ENCODE results near the gene PYGO1.
"Not testable (repeated sequence)": the region's sequence is repeated elsewhere in the genome, so short reads cannot be mapped to it uniquely, and the experiment has no call there.

Gene PYGO1

GRCh38 chr15:55499151-55499550 lies 89.0 kb downstream of the PYGO1 start:
- no peaks in the 10 kb centered on the region for H3K36me3 ChIP-seq (replicated peaks)
- DNase-seq, result no peak
- H3K27me3 ChIP-seq (replicated peaks), result no peaks in the 10 kb centered on the region
- in situ Hi-C loops (cut with HindIII; ENCODE audit: low pct_ligation_motif_present, low sequenced_read_pairs), result no loop called here
- no peak overlapping the region for H3K27ac ChIP-seq
- no peak overlapping the region for H3K4me3 ChIP-seq (ENCODE audit: low read depth, low read length)
- TF ChIP-seq CTCF (IDR thresholded peaks at IDR 0.05; ENCODE audit: low read depth, low read length, missing control alignments), result no peak

- peak overlapping the region; percentile 1 for H3K27ac ChIP-seq
- peak overlapping the region; percentile 90 for H3K4me3 ChIP-seq (ENCODE audit: low read depth, low read length)
- peak; percentile 86 for DNase-seq
- H3K27me3 ChIP-seq (replicated peaks); in situ Hi-C loops (cut with HindIII; ENCODE audit: low pct_ligation_motif_present, low sequenced_read_pairs); H3K36me3 ChIP-seq (replicated peaks): not testable (repeated sequence)
Observed at GRCh38 chr15:55498109-55498938, 89.8 kb downstream of the PYGO1 start.

- Histone ChIP-seq H3K36me3 (replicated peaks) (no peaks in the 10 kb centered on the region), H3K4me3 (ENCODE audit: low read depth, low read length) (no peak overlapping the region), H3K27me3 (replicated peaks) (no peaks in the 10 kb centered on the region), H3K27ac (no peak overlapping the region)
- in situ Hi-C loops (cut with HindIII; ENCODE audit: low pct_ligation_motif_present, low sequenced_read_pairs), result no loop called here
- DNase-seq, result no peak
- TF ChIP-seq CTCF (IDR thresholded peaks at IDR 0.05; ENCODE audit: low read depth, low read length, missing control alignments), result no peak
Observed at GRCh38 chr15:55496716-55497115, 91.4 kb downstream of the PYGO1 start.

- DNase-seq, result no peak
- H3K27me3 ChIP-seq (replicated peaks), result no peaks in the 10 kb centered on the region
- no peak overlapping the region for H3K27ac ChIP-seq
- no peak for TF ChIP-seq CTCF (IDR thresholded peaks at IDR 0.05; ENCODE audit: low read depth, low read length, missing control alignments)
- H3K4me3 ChIP-seq (ENCODE audit: low read depth, low read length), result no peak overlapping the region
- H3K36me3 ChIP-seq (replicated peaks), result no peaks in the 10 kb centered on the region
- in situ Hi-C loops (cut with HindIII; ENCODE audit: low pct_ligation_motif_present, low sequenced_read_pairs), result no loop called here
Observed at GRCh38 chr15:55494931-55495330, 93.2 kb downstream of the PYGO1 start.

GRCh38 chr15:55488952-55489600 lies 99.1 kb downstream of the PYGO1 start:
- peak; percentile 84 for DNase-seq
- H3K4me3 ChIP-seq (ENCODE audit: low read depth, low read length); H3K36me3 ChIP-seq (replicated peaks); H3K27me3 ChIP-seq (replicated peaks); H3K27ac ChIP-seq; in situ Hi-C loops (cut with HindIII; ENCODE audit: low pct_ligation_motif_present, low sequenced_read_pairs): not testable (repeated sequence)
